ENCODE data around the gene TMEM43. TPM values are rescaled to one million over a fixed set of nuclear protein-coding genes. Genes with fewer than 3 reads are reported as not detected.
A peak's percentile ranks its signal among the peaks of the same experiment; 100 is the strongest.

The TMEM43 gene
- total RNA-seq, 1 experiment from 2014 or later: 120 TPM

DNA sequence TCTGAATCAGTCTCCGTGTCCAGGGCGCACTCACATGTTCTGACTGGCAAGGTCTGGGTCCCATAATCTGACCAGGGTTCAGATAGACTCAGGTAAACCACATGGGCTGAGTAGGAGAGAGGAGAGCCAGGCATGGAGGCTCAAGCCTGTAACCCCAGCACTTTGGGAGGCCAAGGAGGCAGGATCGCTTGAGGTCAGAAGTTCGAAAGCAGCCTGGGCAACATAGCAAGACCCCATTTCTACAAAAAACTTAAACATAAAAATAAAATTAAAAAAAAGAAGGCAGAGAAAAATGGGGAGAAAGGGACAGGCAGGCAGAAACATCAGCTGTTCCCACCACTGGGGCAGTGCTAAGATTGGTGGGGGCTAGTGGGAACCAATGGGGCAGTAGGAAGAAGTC, 5.4 kb downstream of the TMEM43 start:
- no TSS peak for BruUV-seq (replicated peaks)
- ChIA-PET POLR2A (no interaction called here), CTCF (interaction anchor here (1.0 kb wide), 1 partner anchor 11 kb away, joined by 4 read pairs; no protein-coding TSS in a partner anchor)
- H3K9me3 Mint-ChIP-seq (ENCODE audit: unreplicated experiment): no peaks in the 10 kb centered on the region
- no peaks in the 10 kb centered on the region for H3K27me3 Mint-ChIP-seq (ENCODE audit: insufficient read depth, unreplicated experiment)
- TF ChIP-seq, protein P1, sequence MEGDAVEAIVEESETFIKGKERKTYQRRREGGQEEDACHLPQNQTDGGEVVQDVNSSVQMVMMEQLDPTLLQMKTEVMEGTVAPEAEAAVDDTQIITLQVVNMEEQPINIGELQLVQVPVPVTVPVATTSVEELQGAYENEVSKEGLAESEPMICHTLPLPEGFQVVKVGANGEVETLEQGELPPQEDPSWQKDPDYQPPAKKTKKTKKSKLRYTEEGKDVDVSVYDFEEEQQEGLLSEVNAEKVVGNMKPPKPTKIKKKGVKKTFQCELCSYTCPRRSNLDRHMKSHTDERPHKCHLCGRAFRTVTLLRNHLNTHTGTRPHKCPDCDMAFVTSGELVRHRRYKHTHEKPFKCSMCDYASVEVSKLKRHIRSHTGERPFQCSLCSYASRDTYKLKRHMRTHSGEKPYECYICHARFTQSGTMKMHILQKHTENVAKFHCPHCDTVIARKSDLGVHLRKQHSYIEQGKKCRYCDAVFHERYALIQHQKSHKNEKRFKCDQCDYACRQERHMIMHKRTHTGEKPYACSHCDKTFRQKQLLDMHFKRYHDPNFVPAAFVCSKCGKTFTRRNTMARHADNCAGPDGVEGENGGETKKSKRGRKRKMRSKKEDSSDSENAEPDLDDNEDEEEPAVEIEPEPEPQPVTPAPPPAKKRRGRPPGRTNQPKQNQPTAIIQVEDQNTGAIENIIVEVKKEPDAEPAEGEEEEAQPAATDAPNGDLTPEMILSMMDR (IDR thresholded peaks at IDR 0.05; ENCODE audit: unreplicated experiment): no peak
- intact Hi-C loops (cut with micrococcal nuclease): no loop called here
- peaks cover 88% of the 10 kb centered on the region for H3K36me3 Mint-ChIP-seq (ENCODE audit: insufficient read depth, unreplicated experiment)
- no peak for DNase-seq (ENCODE audit: unreplicated experiment)
- no peak overlapping the region for H3K27ac Mint-ChIP-seq (ENCODE audit: low read depth, unreplicated experiment)
- peak overlapping the region; percentile 18 for H3K4me3 Mint-ChIP-seq (ENCODE audit: unreplicated experiment)
- H3K4me1 Mint-ChIP-seq (ENCODE audit: insufficient read depth, unreplicated experiment): peaks cover 27% of the 10 kb centered on the region

DNA sequence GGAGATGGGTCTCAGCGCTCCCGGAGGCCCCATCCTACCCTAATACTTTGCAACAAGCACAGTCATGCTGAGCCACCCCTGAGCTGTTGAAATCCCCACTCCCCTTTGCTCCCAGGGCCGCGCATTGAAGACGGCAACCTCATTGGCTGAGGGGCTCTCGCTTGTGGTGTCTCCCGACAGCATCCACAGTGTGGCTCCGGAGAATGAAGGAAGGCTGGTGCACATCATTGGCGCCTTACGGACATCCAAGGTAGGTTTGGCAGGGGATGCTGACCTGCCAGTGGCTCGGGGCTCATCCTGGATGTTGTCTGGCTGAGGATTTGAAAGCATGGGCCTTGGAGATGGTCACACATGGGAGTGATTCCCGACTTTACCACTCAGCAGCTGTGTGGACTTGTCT, 5.9 kb downstream of the TMEM43 start:
- Mint-ChIP-seq H3K4me3 (ENCODE audit: unreplicated experiment) (no peak overlapping the region), H3K27me3 (ENCODE audit: insufficient read depth, unreplicated experiment) (no peaks in the 10 kb centered on the region), H3K36me3 (ENCODE audit: insufficient read depth, unreplicated experiment) (peaks cover 88% of the 10 kb centered on the region), H3K9me3 (ENCODE audit: unreplicated experiment) (no peaks in the 10 kb centered on the region), H3K27ac (ENCODE audit: low read depth, unreplicated experiment) (no peak overlapping the region), H3K4me1 (ENCODE audit: insufficient read depth, unreplicated experiment) (peaks cover 27% of the 10 kb centered on the region)
- ChIA-PET POLR2A (interaction anchor here (5.3 kb wide), 1 partner anchor 13 kb away, joined by 42 read pairs; no protein-coding TSS in a partner anchor), CTCF (interaction anchor here (0.7 to 1.0 kb wide), 2 partner anchors 11 to 74 kb away, joined by 3 to 4 read pairs; no protein-coding TSS in a partner anchor)
- no peak for DNase-seq (ENCODE audit: unreplicated experiment)
- BruUV-seq (replicated peaks): no TSS peak
- intact Hi-C loops (cut with micrococcal nuclease): no loop called here
- TF ChIP-seq, protein P1 (IDR thresholded peaks at IDR 0.05; ENCODE audit: unreplicated experiment): no peak

DNA sequence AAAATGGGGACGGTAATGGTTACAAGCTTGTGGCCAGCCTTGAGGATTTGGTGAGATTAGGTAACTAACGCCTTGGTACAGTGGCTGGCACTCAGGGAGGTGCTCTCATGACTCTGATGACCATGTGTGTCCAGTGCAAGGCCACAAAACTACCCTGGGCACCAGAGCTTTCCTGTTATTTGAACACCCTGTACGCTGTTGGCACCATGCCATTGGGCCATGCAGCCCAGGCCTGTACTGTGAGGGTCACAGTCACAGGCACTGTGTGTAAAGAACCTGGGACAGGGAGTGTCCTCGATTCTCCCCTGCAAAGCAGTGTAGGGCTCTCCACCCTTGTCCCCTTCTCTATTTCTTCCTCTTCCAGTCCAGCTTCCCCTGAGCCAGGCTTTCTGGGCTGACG, 6.3 kb downstream of the TMEM43 start:
- ChIA-PET CTCF (interaction anchor here (0.7 to 1.0 kb wide), 2 partner anchors 12 to 73 kb away, joined by 3 to 4 read pairs; no protein-coding TSS in a partner anchor), POLR2A (interaction anchor here (0.5 to 5.3 kb wide), 4 partner anchors 12 to 1089 kb away, joined by 3 to 42 read pairs (median 4); partner anchors contain the start of gene RBSN)
- Mint-ChIP-seq H3K36me3 (ENCODE audit: insufficient read depth, unreplicated experiment) (peaks cover 91% of the 10 kb centered on the region), H3K4me3 (ENCODE audit: unreplicated experiment) (no peak overlapping the region), H3K9me3 (ENCODE audit: unreplicated experiment) (no peaks in the 10 kb centered on the region), H3K27ac (ENCODE audit: low read depth, unreplicated experiment) (no peak overlapping the region), H3K4me1 (ENCODE audit: insufficient read depth, unreplicated experiment) (peaks cover 29% of the 10 kb centered on the region), H3K27me3 (ENCODE audit: insufficient read depth, unreplicated experiment) (no peaks in the 10 kb centered on the region)
- TF ChIP-seq, protein P1 (IDR thresholded peaks at IDR 0.05; ENCODE audit: unreplicated experiment): no peak
- intact Hi-C loops (cut with micrococcal nuclease): no loop called here
- DNase-seq (ENCODE audit: unreplicated experiment): no peak
- no TSS peak for BruUV-seq (replicated peaks)

DNA sequence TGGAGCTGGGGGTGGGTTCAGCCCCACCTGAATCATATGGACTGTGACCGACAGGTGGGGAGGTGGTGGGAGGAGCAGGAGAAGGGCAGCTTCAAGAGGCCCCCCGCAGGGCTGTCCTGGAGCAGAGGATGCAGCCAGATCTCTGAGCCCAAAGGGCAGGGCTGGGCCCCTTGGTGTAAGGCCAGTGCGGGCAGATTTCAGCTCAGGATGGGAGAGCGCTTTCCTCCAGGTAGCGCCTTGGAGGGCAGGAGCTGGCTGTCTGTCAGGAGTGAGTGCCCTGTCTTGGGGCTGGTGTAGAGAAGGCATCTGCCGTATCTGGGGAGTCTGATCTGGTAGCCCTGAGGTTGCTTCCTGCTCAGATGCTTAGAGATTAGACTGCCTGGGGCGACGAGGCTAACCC, 7.3 kb downstream of the TMEM43 start:
- intact Hi-C loops (cut with micrococcal nuclease): no loop called here
- no peak for DNase-seq (ENCODE audit: unreplicated experiment)
- Mint-ChIP-seq H3K27me3 (ENCODE audit: insufficient read depth, unreplicated experiment) (no peaks in the 10 kb centered on the region), H3K4me3 (ENCODE audit: unreplicated experiment) (no peak overlapping the region), H3K27ac (ENCODE audit: low read depth, unreplicated experiment) (peak overlapping the region; percentile 73), H3K9me3 (ENCODE audit: unreplicated experiment) (no peaks in the 10 kb centered on the region), H3K36me3 (ENCODE audit: insufficient read depth, unreplicated experiment) (peaks cover 100% of the 10 kb centered on the region), H3K4me1 (ENCODE audit: insufficient read depth, unreplicated experiment) (peaks cover 36% of the 10 kb centered on the region)
- BruUV-seq (replicated peaks): no TSS peak
- CTCF ChIA-PET: interaction anchor here (0.6 to 0.7 kb wide), 2 partner anchors 43 to 475 kb away, joined by 3 read pairs; no protein-coding TSS in a partner anchor
- POLR2A ChIA-PET: interaction anchor here (0.7 to 5.3 kb wide), 3 partner anchors 12 to 967 kb away, joined by 3 to 42 read pairs (median 4); partner anchors contain the start of gene RBSN
- TF ChIP-seq, protein P1 (IDR thresholded peaks at IDR 0.05; ENCODE audit: unreplicated experiment): no peak
